Astrocyte (in vitro differentiated cells and primary cell): Measurements from ENCODE around the gene NF2. TPM values are rescaled to one million over a fixed set of nuclear protein-coding genes. Genes with fewer than 3 reads are reported as not detected.

Experiments
- DNase-seq: peaks from one replicate; pipeline ENCODE4 v3.0.0-alpha.2; 2010; ENCODE audit warnings: low read depth
- FAIRE-seq: peaks from 2 replicates; lab custom pipeline; 2011; peaks lifted over from hg19 to GRCh38; lab: Jason Lieb, UNC
- H2AFZ ChIP-seq: 2 replicates; pipeline ENCODE4 v1.6.0; 2012; ENCODE audit warnings: low read depth, low read length, inconsistent platforms
- H3K27ac ChIP-seq: 2 replicates; pipeline ENCODE4 v1.5.1; 2011; ENCODE audit warnings: low read depth, low read length, inconsistent platforms
- H3K27me3 ChIP-seq: 2 replicates; pipeline ENCODE4 v1.6.0; 2011; ENCODE audit warnings: low read length, inconsistent platforms; ENCODE audit not compliant: insufficient read depth
- H3K36me3 ChIP-seq: 2 replicates; pipeline ENCODE4 v1.5.1; 2011; ENCODE audit warnings: low read length, inconsistent platforms; ENCODE audit not compliant: insufficient read depth
- H3K4me1 ChIP-seq: 2 replicates; pipeline ENCODE4 v1.5.1; 2011; ENCODE audit warnings: low read length, inconsistent platforms; ENCODE audit not compliant: insufficient read depth
- H3K4me2 ChIP-seq: 2 replicates; pipeline ENCODE4 v1.6.0; 2012; ENCODE audit warnings: low read length, inconsistent platforms
- H3K4me3 ChIP-seq: 2 replicates; pipeline ENCODE4 v1.5.1; 2011; ENCODE audit warnings: low read depth, mild to moderate bottlenecking, low read length, inconsistent platforms; ENCODE audit not compliant: insufficient read depth
- H3K79me2 ChIP-seq: 2 replicates; pipeline ENCODE4 v1.6.0; 2012; ENCODE audit warnings: mild to moderate bottlenecking, low read length, inconsistent platforms; ENCODE audit not compliant: insufficient read depth
- H3K9ac ChIP-seq: 2 replicates; pipeline ENCODE4 v1.6.0; 2012; ENCODE audit warnings: mild to moderate bottlenecking, low read length, inconsistent platforms
- H3K9me3 ChIP-seq: 2 replicates; pipeline ENCODE4 v1.5.1; 2012; ENCODE audit warnings: low read depth, mild to moderate bottlenecking, low read length, inconsistent platforms; ENCODE audit not compliant: insufficient read depth
- H4K20me1 ChIP-seq: 2 replicates; pipeline ENCODE4 v1.6.0; 2012; ENCODE audit warnings: low read length, inconsistent platforms; ENCODE audit not compliant: insufficient read depth
- H3K27ac Mint-ChIP-seq: one replicate; pipeline ENCODE4 v1.8.0; 2021; ENCODE audit warnings: mild to moderate bottlenecking, mixed read lengths; ENCODE audit not compliant: unreplicated experiment
- H3K27me3 Mint-ChIP-seq: one replicate; pipeline ENCODE4 v1.8.0; 2021; ENCODE audit warnings: low read depth, mixed read lengths; ENCODE audit not compliant: unreplicated experiment
- H3K36me3 Mint-ChIP-seq: one replicate; pipeline ENCODE4 v1.8.0; 2021; ENCODE audit warnings: low read depth, mixed read lengths; ENCODE audit not compliant: unreplicated experiment
- H3K4me1 Mint-ChIP-seq: one replicate; pipeline ENCODE4 v1.8.0; 2021; ENCODE audit warnings: low read depth, mixed read lengths; ENCODE audit not compliant: unreplicated experiment
- H3K4me3 Mint-ChIP-seq: one replicate; pipeline ENCODE4 v1.8.0; 2021; ENCODE audit warnings: mild to moderate bottlenecking, moderate library complexity, mixed read lengths; ENCODE audit not compliant: unreplicated experiment
- H3K9me3 Mint-ChIP-seq: one replicate; pipeline ENCODE4 v1.8.0; 2021; ENCODE audit warnings: mild to moderate bottlenecking, mixed read lengths; ENCODE audit not compliant: unreplicated experiment
- EZH2 ChIP-seq: IDR thresholded peaks from 2 replicates; pipeline ENCODE4 v1.6.1; 2012; ENCODE audit warnings: mild to moderate bottlenecking, low read length, inconsistent platforms; ENCODE audit not compliant: insufficient read depth
- total RNA-seq: library from RNA; stranded (reverse); gene quantifications from 2 replicates; pipeline ENCODE4 v1.2.1, GENCODE V29; 2021
- TF ChIP-seq, protein P1 (sequence below): IDR thresholded peaks from 2 replicates; pipeline ENCODE4 v1.5.1; 2011; ENCODE audit warnings: low read depth, mild to moderate bottlenecking, inconsistent platforms, low read length, moderate library complexity; ENCODE audit not compliant: insufficient read depth

The NF2 gene
- total RNA-seq, 1 donor from 2014 or later: 93.4 TPM

- no peaks in the 10 kb centered on the region for H3K27me3 Mint-ChIP-seq
- peaks cover 3% of the 10 kb centered on the region for H4K20me1 ChIP-seq
- H3K9ac ChIP-seq: no peak overlapping the region
- H3K79me2 ChIP-seq: peaks cover 7% of the 10 kb centered on the region
- peaks cover 3% of the 10 kb centered on the region for H3K36me3 Mint-ChIP-seq
- TF ChIP-seq, protein P1, sequence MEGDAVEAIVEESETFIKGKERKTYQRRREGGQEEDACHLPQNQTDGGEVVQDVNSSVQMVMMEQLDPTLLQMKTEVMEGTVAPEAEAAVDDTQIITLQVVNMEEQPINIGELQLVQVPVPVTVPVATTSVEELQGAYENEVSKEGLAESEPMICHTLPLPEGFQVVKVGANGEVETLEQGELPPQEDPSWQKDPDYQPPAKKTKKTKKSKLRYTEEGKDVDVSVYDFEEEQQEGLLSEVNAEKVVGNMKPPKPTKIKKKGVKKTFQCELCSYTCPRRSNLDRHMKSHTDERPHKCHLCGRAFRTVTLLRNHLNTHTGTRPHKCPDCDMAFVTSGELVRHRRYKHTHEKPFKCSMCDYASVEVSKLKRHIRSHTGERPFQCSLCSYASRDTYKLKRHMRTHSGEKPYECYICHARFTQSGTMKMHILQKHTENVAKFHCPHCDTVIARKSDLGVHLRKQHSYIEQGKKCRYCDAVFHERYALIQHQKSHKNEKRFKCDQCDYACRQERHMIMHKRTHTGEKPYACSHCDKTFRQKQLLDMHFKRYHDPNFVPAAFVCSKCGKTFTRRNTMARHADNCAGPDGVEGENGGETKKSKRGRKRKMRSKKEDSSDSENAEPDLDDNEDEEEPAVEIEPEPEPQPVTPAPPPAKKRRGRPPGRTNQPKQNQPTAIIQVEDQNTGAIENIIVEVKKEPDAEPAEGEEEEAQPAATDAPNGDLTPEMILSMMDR: no peak
- no peak for TF ChIP-seq EZH2
- no peaks in the 10 kb centered on the region for H3K27me3 ChIP-seq
- DNase-seq (no peak), FAIRE-seq (no peak)
- no peaks in the 10 kb centered on the region for H3K9me3 ChIP-seq
- no peak overlapping the region for H3K4me2 ChIP-seq
- H2AFZ ChIP-seq: no peak overlapping the region
- H3K4me1 ChIP-seq: no peaks in the 10 kb centered on the region
- no peak overlapping the region for H3K4me3 ChIP-seq
- no peaks in the 10 kb centered on the region for H3K9me3 Mint-ChIP-seq
- no peak overlapping the region for H3K27ac Mint-ChIP-seq
- H3K36me3 ChIP-seq: peaks cover 33% of the 10 kb centered on the region
- H3K27ac ChIP-seq: no peak overlapping the region
- H3K4me1 Mint-ChIP-seq: no peaks in the 10 kb centered on the region
- no peak overlapping the region for H3K4me3 Mint-ChIP-seq
Observed at GRCh38 chr22:29650370-29650769, 46.9 kb downstream of the NF2 start.

DNA sequence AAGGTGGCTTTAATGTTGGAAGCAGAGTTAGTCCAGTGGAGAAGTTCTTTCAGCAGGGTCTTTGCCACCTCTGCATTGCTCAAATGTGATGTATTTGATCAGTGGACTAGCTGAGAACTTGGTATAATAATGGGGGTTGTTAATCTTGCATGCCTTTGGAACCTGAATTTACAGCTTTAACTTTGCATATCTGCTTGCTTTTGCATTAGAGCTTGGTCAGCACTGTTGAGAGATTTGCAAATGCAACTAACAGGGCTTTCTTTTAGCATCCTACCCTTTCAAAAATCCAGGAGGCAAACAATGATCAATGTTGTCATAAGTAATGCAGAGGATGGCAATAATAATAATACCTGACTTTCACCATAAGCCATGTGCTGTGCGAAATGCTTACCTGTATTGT, 48.2 kb downstream of the NF2 start:
- Histone ChIP-seq H4K20me1 (peaks cover 3% of the 10 kb centered on the region), H2AFZ (no peak overlapping the region), H3K9ac (no peak overlapping the region), H3K4me1 (no peaks in the 10 kb centered on the region), H3K9me3 (no peaks in the 10 kb centered on the region), H3K27ac (no peak overlapping the region), H3K36me3 (peaks cover 33% of the 10 kb centered on the region), H3K79me2 (peaks cover 4% of the 10 kb centered on the region), H3K4me2 (no peak overlapping the region), H3K4me3 (no peak overlapping the region), H3K27me3 (no peaks in the 10 kb centered on the region)
- H3K9me3 Mint-ChIP-seq: no peaks in the 10 kb centered on the region
- H3K27me3 Mint-ChIP-seq: no peaks in the 10 kb centered on the region
- H3K36me3 Mint-ChIP-seq: peaks cover 2% of the 10 kb centered on the region
- TF ChIP-seq, protein P1: no peak
- no peak for TF ChIP-seq EZH2
- H3K27ac Mint-ChIP-seq: no peak overlapping the region
- no peak overlapping the region for H3K4me3 Mint-ChIP-seq
- no peak for DNase-seq
- FAIRE-seq: no peak
- H3K4me1 Mint-ChIP-seq: no peaks in the 10 kb centered on the region

GRCh38 chr22:29654420-29654819, 51.0 kb downstream of the NF2 start:
- Histone ChIP-seq H3K27me3 (no peaks in the 10 kb centered on the region), H3K36me3 (peaks cover 39% of the 10 kb centered on the region), H3K27ac (no peak overlapping the region), H4K20me1 (no peaks in the 10 kb centered on the region), H3K9ac (no peak overlapping the region), H3K79me2 (peaks cover 4% of the 10 kb centered on the region), H3K9me3 (no peaks in the 10 kb centered on the region), H3K4me3 (no peak overlapping the region), H2AFZ (no peak overlapping the region), H3K4me1 (no peaks in the 10 kb centered on the region), H3K4me2 (no peak overlapping the region)
- FAIRE-seq (no peak), DNase-seq (no peak)
- no peaks in the 10 kb centered on the region for H3K9me3 Mint-ChIP-seq
- H3K4me3 Mint-ChIP-seq: no peak overlapping the region
- no peak overlapping the region for H3K27ac Mint-ChIP-seq
- no peaks in the 10 kb centered on the region for H3K27me3 Mint-ChIP-seq
- TF ChIP-seq EZH2: no peak
- TF ChIP-seq, protein P1: no peak
- peaks cover 7% of the 10 kb centered on the region for H3K4me1 Mint-ChIP-seq
- peaks cover 2% of the 10 kb centered on the region for H3K36me3 Mint-ChIP-seq
